SH-SY5Y (cell line): ENCODE results near the gene CTNS.

Experiments
- GATA2 ChIP-seq: IDR thresholded peaks from 2 replicates; pipeline ENCODE4 v1.6.1; 2011; ENCODE audit warnings: mild to moderate bottlenecking, low read depth, low read length
- GATA3 ChIP-seq: IDR thresholded peaks from 2 replicates; pipeline ENCODE4 v1.6.1; 2011; ENCODE audit warnings: low read depth, mild to moderate bottlenecking, low read length, moderate library complexity

DNA sequence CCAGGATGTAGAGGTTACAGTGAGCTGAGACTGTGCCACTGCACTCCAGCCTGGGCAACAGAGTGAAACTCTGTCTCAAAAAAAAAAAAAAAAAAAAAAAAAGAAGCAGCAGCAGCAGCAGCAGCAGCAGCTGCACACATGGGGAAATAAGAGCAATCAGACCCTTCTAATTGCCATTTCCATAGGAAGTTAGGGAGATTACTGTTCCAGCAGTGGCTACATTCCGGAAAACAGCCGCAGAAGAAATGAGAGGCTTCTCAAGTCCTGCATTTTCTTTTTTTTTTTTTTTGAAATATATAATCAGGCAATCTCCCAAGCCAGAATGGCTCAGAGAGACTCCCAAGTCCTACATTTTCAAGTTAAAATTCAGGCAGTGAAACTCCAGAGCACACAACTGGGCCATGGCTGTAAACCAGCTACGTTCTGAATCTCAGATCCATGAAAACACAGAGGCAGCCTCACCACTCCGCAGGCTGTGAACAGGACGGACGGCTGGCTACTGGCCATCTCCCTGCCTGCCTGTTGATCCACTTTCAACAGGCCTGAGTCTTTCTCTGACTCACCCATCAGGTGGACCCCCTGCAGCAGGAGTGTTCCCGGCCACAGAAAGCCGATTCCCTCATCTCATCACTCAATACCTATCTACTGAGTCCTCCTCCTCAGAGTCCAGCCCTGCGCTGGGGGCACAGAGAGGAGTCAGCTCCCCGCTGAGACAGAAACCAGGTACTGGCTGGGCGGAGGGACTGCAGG, 42.3 kb upstream of the CTNS start:
- no peak for TF ChIP-seq GATA2
- no peak for TF ChIP-seq GATA3
